Melanocyte of skin (primary cell): ENCODE data around the gene TSPEAR. TPM values are rescaled to one million over a fixed set of nuclear protein-coding genes. Genes with fewer than 3 reads are reported as not detected.

Source experiments
- small RNA-seq, 2 donors: library from RNA; depleted of rRNA; stranded (forward); fragments of <200 nt; gene quantifications; one replicate each; pipeline ENCODE3, GENCODE V24; 2012
- total RNA-seq, 2 donors: library from RNA; depleted of rRNA; stranded (reverse); fragments of >200 nt; gene quantifications; 2 replicates each; pipeline ENCODE4 v1.2.3, GENCODE V29; 2012

TSPEAR gene
- total RNA-seq, 2 donors = not detected

DNA sequence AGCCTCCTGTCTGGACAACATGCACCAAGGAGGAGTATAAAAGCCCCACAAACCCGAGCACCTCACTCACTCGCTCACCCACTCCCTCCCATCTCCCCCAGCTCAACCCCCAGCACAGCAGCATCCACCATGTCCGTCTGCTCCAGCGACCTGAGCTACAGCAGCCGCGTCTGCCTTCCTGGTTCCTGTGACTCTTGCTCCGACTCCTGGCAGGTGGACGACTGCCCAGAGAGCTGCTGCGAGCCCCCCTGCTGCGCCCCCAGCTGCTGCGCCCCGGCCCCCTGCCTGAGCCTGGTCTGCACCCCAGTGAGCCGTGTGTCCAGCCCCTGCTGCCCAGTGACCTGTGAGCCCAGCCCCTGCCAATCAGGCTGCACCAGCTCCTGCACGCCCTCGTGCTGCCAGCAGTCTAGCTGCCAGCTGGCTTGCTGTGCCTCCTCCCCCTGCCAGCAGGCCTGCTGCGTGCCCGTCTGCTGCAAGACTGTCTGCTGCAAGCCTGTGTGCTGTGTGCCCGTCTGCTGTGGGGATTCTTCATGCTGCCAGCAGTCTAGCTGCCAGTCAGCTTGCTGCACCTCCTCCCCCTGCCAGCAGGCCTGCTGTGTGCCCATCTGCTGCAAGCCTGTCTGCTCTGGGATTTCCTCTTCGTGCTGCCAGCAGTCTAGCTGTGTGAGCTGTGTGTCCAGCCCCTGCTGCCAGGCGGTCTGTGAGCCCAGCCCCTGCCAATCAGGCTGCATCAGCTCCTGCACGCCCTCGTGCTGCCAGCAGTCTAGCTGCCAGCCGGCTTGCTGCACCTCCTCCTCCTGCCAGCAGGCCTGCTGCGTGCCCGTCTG, 137.5 kb downstream of the TSPEAR start, which contains the start of gene KRTAP10-4:
TSS of gene KRTAP10-4 (plus strand) at position 100 of the 827 bp plus-strand sequence. CDS start at position 130, 30 bp downstream.

GRCh38 chr21:44558695-44559094, 152.7 kb downstream of the TSPEAR start, which contains the start of gene KRTAP10-3:
KRTAP10-3 (minus strand) TSS chr21:44558795; CDS start chr21:44558715, 80 bp downstream.

DNA sequence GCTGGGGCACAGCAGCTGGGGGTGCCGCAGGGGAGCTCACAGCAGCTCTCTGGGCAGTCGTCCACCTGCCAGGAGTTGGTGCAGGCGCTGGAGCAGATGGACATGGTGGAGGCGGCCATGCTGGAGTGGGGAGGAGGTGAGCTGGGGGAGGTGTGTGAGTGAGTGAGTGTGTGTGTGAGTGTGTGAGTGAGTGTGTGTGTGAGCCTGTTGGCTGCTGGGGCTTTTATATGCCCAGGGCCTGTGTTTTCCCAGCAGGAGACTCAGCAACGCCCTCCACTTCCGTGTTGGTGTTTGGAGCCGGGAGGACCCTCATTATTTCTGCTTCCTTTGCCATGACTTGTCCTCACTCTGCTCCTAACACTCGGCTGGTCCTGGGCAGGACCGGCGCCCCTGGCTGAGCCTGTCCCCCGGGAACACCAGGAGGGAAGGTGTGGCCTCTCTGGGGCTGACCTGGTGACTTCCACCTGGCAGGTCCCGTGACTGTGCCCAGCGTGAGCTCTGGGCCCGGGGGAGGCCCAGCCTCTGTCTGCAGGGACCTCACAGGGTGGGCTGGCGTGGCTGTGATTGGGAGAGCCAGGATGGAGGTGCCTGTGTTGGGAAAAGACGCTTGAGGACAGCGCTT, 159.9 kb downstream of the TSPEAR start, which contains the start of gene KRTAP10-2:
TSS of gene KRTAP10-2 (minus strand) at position 166 of the 622 bp plus-strand sequence. CDS start at position 119, 47 bp downstream.

DNA sequence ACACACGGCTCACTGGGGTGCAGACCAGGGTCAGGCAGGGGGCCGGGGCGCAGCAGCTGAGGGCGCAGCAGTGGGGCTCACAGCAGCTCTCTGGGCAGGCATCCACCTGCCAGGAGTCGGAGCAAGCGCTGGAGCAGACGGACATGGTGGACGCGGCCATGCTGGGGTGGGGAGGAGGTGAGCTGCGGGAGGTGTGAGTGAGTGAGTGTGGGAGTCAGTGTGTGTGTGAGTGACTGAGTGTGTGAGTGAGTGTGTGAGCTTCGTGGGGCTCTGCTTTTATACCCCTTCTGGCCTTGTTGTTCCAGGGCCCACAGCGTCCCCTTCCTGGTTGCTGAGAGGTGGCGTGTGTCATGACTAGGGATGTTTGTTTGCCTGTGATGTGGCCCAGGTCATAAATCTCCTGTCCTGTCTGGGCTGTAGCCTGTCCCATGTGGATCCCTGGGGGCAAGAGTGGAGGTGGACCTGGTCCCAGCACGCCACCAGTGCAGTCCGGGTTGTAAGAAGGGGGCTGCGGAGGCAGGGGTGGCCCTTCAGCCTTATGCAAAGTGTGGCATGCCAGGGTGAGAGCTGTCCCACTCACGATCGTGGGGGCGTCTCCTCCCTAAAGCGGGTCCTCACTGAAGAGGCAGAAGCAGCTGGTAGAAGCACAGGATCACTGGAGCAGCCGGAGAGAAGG, 171.2 kb downstream of the TSPEAR start, which contains the start of gene KRTAP10-1:
TSS of gene KRTAP10-1 (minus strand) at position 205 of the 676 bp plus-strand sequence. CDS start at position 160, 45 bp downstream.

GRCh38 chr21:44454747-44455523, 256.4 kb downstream of the TSPEAR start, which contains the start of gene LRRC3:
LRRC3 (plus strand) TSS chr21:44455510; CDS start chr21:44456645, 1,135 bp downstream.

Small RNA genes lying within 50 kb of the gene (small RNA-seq; reads per million reads assigned to genes)
- 0 reads per million in 2 donors for gene KRTAP12-6P

Other genes starting within 250 kb of the TSPEAR start
- not detected for gene KRTAP10-1, start 171.4 kb downstream of the TSPEAR start, total RNA-seq
- gene KRTAP10-2, start 160.1 kb downstream of the TSPEAR start, total RNA-seq = not detected
- gene KRTAP10-3, start 152.8 kb downstream of the TSPEAR start, total RNA-seq = not detected
- gene KRTAP10-4, start 137.8 kb downstream of the TSPEAR start, total RNA-seq = not detected
- gene KRTAP10-5, start 131.0 kb downstream of the TSPEAR start, total RNA-seq = not detected
- not detected for gene KRTAP10-6, start 119.1 kb downstream of the TSPEAR start, total RNA-seq
- not detected for gene KRTAP10-7, start 111.0 kb downstream of the TSPEAR start, total RNA-seq
- gene KRTAP10-8, start 99.5 kb downstream of the TSPEAR start, total RNA-seq = not detected
- gene KRTAP10-9, start 84.5 kb downstream of the TSPEAR start, total RNA-seq = not detected
- gene KRTAP10-10, start 74.2 kb downstream of the TSPEAR start, total RNA-seq = not detected
- gene KRTAP10-11, start 65.2 kb downstream of the TSPEAR start, total RNA-seq = not detected
- not detected for gene KRTAP12-4, start 56.9 kb downstream of the TSPEAR start, total RNA-seq
- gene KRTAP12-3, start 53.6 kb downstream of the TSPEAR start, total RNA-seq = not detected
- not detected for gene KRTAP12-2, start 44.6 kb downstream of the TSPEAR start, total RNA-seq
- gene KRTAP12-1, start 29.4 kb downstream of the TSPEAR start, total RNA-seq = not detected
- gene KRTAP10-12, start 14.4 kb downstream of the TSPEAR start, total RNA-seq = not detected
- 100 to 1,000 TPM in 1 of 2 donors, 10 to 100 TPM in 1; 88.1 to 144 TPM for gene UBE2G2, start 90.2 kb upstream of the TSPEAR start, total RNA-seq
- gene SUMO3, start 106.5 kb upstream of the TSPEAR start, total RNA-seq = 10 to 100 TPM; 70.2 to 90.6 TPM
- 100 to 1,000 TPM; 254 to 261 TPM for gene PTTG1IP, start 162.1 kb upstream of the TSPEAR start, total RNA-seq
- gene ITGB2, start 209.3 kb upstream of the TSPEAR start, total RNA-seq = under 1 TPM in 1 of 2 donors, not detected in 1; under 0.01 TPM
- gene SLX9, start 228.5 kb upstream of the TSPEAR start, total RNA-seq = 10 to 100 TPM; 13.4 to 31.3 TPM